GM23338 (cell line): ENCODE data around the gene PTRHD1. TPM values are rescaled to one million over a fixed set of nuclear protein-coding genes. Genes with fewer than 3 reads are reported as not detected.

Experiments used
- CREB1 ChIP-seq: fragments of 250-450 bp; sonication (Bioruptor Pico); IDR thresholded peaks from 2 replicates; pipeline ENCODE4 v1.5.0; 2020; ENCODE audit warnings: low read depth, mild to moderate bottlenecking, moderate library complexity
- NANOG ChIP-seq: IDR thresholded peaks from 2 replicates; pipeline ENCODE4 v1.6.1; 2016; ENCODE audit warnings: antibody characterized with exemption, borderline replicate concordance
- POLR2AphosphoS5 ChIP-seq: IDR thresholded peaks from 2 replicates; pipeline ENCODE4 v1.6.1; 2016; ENCODE audit warnings: antibody characterized with exemption, low read depth
- REST ChIP-seq: IDR thresholded peaks from one replicate; pipeline ENCODE4 v1.6.1; 2018; ENCODE audit warnings: antibody characterized with exemption; ENCODE audit not compliant: unreplicated experiment
- ZNF462 ChIP-seq: fragments of 250-450 bp; sonication (Bioruptor Pico); IDR thresholded peaks from 2 replicates; pipeline ENCODE4 v1.5.0; 2020; ENCODE audit warnings: mild to moderate bottlenecking, moderate library complexity
- polyA plus RNA-seq: library from polyadenylated mRNA; unstranded; fragments of >200 nt; fragmentation: Nextera tagmentation; extraction: Ambion mirVana; gene quantifications from 2 replicates; pipeline ENCODE4 v1.2.1, GENCODE V29; 2016
- total RNA-seq: library from RNA; depleted of rRNA; stranded (reverse); fragments of >200 nt; shearing (Covaris generic); gene quantifications from 2 replicates; pipeline ENCODE4 v1.2.3, GENCODE V29; 2014

Gene PTRHD1
- total and polyA plus RNA-seq, 2 experiments from 2014 or later = 46.9 to 105 TPM

GRCh38 chr2:24820175-24820513 lies 27.0 kb upstream of the PTRHD1 start (continued):
- TF ChIP-seq ZNF462 (no peak), REST (no peak), NANOG (no peak), POLR2AphosphoS5 (no peak), CREB1 (CRISPR knock-in tag) (no peak)
